HUDEP-2 (cell line): Measurements from ENCODE around the gene DHX30.

Experiments
- DNase-seq, 76 experiments: peaks; one replicate each; lab custom pipeline; 2025; ENCODE audit not compliant: unreplicated experiment in 76 of 76; lab: John Stamatoyannopoulos, UW

Gene DHX30

GRCh38 chr3:47850564-47851410 lies 47.8 kb downstream of the DHX30 start:
- DNase-seq: peak in 1 of 76 experiments; percentile 9

GRCh38 chr3:47851888-47852603 lies 49.1 kb downstream of the DHX30 start:
- DNase-seq: no peak

- no peak for DNase-seq
Observed at GRCh38 chr3:47852604-47853602, 50.0 kb downstream of the DHX30 start.

GRCh38 chr3:47854267-47854666 lies 51.3 kb downstream of the DHX30 start:
- no peak for DNase-seq

- DNase-seq: no peak
Observed at GRCh38 chr3:47854720-47855455, 52.0 kb downstream of the DHX30 start.

- DNase-seq: no peak
Observed at GRCh38 chr3:47855461-47856383, 52.8 kb downstream of the DHX30 start.

- peak in 1 of 76 experiments; percentile 6 for DNase-seq
Observed at GRCh38 chr3:47856669-47857068, 53.7 kb downstream of the DHX30 start.

GRCh38 chr3:47857151-47857550 lies 54.2 kb downstream of the DHX30 start:
- no peak for DNase-seq

- no peak for DNase-seq
Observed at GRCh38 chr3:47859956-47860605, 57.1 kb downstream of the DHX30 start.

- DNase-seq: no peak
Observed at GRCh38 chr3:47863391-47864128, 60.6 kb downstream of the DHX30 start.

- DNase-seq: no peak
Observed at GRCh38 chr3:47865192-47865591, 62.3 kb downstream of the DHX30 start.

GRCh38 chr3:47867451-47868044 lies 64.6 kb downstream of the DHX30 start:
- peak in 1 of 76 experiments; percentile 7 for DNase-seq

GRCh38 chr3:47868306-47868705 lies 65.4 kb downstream of the DHX30 start:
- DNase-seq: no peak

GRCh38 chr3:47870156-47870555 lies 67.2 kb downstream of the DHX30 start:
- DNase-seq: no peak

- DNase-seq: peak in 22 of 76 experiments; percentile 4 to 50 (median 18)
Observed at GRCh38 chr3:47870702-47871260, 67.8 kb downstream of the DHX30 start.

GRCh38 chr3:47871389-47871788 lies 68.5 kb downstream of the DHX30 start:
- DNase-seq: peak in 68 of 76 experiments; percentile 20 to 86 (median 61)

- no peak for DNase-seq
Observed at GRCh38 chr3:47872916-47873315, 70.0 kb downstream of the DHX30 start.
